ENCODE measurements around the gene INPP5J.
A peak's percentile ranks its signal among the peaks of the same experiment; 100 is the strongest.

The INPP5J gene

DNA sequence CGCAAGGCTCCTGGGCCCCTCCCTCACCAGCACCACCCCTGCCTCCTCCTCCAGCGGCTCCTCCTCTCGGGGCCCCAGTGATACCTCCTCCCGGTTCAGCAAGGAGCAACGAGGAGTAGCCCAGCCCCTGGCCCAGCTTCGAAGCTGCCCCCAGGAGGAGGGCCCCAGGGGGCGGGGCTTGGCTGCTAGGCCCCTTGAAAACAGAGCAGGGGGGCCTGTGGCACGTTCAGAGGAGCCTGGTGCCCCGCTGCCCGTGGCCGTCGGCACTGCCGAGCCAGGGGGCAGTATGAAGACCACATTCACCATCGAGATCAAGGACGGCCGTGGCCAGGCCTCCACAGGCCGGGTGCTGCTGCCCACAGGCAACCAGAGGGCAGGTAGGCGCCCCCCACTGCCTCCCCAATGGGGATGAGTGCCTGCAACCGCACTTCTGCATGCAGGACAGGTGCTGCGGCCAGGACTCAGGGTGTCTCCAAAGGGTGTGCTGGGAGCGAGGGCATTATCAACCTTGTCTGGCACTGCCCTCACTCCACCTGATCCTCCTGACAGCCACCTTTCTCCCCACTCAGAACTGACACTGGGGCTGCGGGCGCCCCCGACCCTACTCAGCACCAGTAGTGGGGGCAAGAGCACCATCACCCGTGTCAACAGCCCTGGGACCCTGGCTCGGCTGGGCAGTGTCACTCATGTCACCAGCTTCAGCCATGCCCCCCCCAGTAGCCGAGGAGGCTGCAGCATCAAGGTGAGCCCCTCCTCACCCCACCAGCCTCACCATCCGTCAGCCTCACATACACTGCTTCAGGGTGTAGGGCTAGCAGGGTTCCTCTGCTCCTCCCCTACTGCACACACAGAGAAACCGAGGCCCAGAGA, 31.4 kb upstream of the INPP5J start:
- DNase-seq (ENCODE audit: extremely low read depth, insufficient read length): no peak
- TF ChIP-seq, protein P1, sequence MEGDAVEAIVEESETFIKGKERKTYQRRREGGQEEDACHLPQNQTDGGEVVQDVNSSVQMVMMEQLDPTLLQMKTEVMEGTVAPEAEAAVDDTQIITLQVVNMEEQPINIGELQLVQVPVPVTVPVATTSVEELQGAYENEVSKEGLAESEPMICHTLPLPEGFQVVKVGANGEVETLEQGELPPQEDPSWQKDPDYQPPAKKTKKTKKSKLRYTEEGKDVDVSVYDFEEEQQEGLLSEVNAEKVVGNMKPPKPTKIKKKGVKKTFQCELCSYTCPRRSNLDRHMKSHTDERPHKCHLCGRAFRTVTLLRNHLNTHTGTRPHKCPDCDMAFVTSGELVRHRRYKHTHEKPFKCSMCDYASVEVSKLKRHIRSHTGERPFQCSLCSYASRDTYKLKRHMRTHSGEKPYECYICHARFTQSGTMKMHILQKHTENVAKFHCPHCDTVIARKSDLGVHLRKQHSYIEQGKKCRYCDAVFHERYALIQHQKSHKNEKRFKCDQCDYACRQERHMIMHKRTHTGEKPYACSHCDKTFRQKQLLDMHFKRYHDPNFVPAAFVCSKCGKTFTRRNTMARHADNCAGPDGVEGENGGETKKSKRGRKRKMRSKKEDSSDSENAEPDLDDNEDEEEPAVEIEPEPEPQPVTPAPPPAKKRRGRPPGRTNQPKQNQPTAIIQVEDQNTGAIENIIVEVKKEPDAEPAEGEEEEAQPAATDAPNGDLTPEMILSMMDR (IDR thresholded peaks at IDR 0.05; ENCODE audit: insufficient read depth, low read length, poor library complexity, severe bottlenecking): peak; percentile 1
- H3K27me3 ChIP-seq (replicated peaks; ENCODE audit: control insufficient read depth, insufficient read depth, low read length): no peaks in the 10 kb centered on the region
- H3K36me3 ChIP-seq (ENCODE audit: control insufficient read depth, insufficient read depth, low read length): peaks cover 8% of the 10 kb centered on the region
- H3K4me3 ChIP-seq (replicated peaks; ENCODE audit: low read depth, low read length): no peak overlapping the region

DNA sequence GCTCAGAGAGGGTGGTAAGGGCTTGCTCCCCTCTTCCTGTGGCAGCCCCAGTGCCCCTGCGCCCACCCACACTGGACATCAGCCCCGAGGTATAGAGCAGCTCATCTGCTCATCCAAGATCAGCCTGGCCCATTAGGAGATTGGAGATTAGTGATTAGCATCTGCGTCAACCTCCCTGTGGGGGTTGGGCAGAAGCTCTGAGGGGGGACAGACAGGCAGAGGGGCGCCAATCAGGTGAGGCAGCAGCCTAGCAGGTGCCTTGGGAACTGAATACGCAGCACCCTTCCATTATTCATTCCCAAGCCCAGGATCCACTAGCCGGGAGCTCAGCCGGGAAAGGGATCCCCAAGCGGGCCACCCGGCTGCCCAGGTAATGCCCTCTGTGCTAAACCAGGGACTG, 30.6 kb upstream of the INPP5J start:
- H3K27me3 ChIP-seq (replicated peaks; ENCODE audit: control insufficient read depth, insufficient read depth, low read length): no peaks in the 10 kb centered on the region
- DNase-seq (ENCODE audit: extremely low read depth, insufficient read length): no peak
- TF ChIP-seq, protein P1 (IDR thresholded peaks at IDR 0.05; ENCODE audit: insufficient read depth, low read length, poor library complexity, severe bottlenecking): no peak
- H3K4me3 ChIP-seq (replicated peaks; ENCODE audit: low read depth, low read length): no peak overlapping the region
- peaks cover 8% of the 10 kb centered on the region for H3K36me3 ChIP-seq (ENCODE audit: control insufficient read depth, insufficient read depth, low read length)

DNA sequence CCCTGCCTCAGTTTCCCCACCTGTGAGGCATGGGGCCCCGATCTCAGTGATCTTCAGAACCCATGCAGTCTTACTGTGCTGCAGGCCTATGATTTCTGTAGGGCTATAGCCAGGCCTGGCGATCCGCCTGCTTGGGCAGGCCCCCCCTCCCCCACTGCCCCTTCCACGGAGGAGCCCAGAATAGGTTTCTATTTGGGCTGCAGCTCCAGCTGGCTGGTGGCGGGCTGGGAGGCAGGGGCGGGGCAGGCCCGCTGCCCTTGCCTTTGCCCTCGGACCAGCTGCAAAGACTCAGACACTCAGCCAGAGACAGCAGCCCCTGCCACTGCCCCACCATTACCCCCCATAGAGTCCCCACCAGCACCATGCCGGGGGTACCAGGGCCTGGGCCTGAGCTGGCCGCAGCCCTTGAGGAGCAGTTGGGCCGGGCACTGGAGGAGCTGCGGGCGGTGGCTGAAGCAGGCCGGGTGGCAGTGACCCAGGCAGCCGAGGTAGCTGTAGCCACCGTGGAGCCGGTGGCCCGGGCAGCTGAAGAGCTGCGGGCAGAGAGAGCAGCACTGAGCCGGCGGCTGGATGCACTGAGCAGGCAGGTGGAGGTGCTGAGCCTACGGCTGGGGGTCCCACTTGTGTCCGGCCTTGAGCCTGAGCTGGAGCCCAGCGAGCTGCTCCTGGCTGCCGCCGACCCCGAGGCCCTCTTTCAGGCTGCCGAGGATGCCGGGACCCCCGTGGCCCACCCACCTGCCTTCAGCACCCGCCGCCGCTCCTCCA, 29.5 kb upstream of the INPP5J start:
- no peak for DNase-seq (ENCODE audit: extremely low read depth, insufficient read length)
- Histone ChIP-seq H3K4me3 (replicated peaks; ENCODE audit: low read depth, low read length) (no peak overlapping the region), H3K27me3 (replicated peaks; ENCODE audit: control insufficient read depth, insufficient read depth, low read length) (no peaks in the 10 kb centered on the region), H3K36me3 (ENCODE audit: control insufficient read depth, insufficient read depth, low read length) (peaks cover 8% of the 10 kb centered on the region)
- TF ChIP-seq, protein P1 (IDR thresholded peaks at IDR 0.05; ENCODE audit: insufficient read depth, low read length, poor library complexity, severe bottlenecking): no peak

DNA sequence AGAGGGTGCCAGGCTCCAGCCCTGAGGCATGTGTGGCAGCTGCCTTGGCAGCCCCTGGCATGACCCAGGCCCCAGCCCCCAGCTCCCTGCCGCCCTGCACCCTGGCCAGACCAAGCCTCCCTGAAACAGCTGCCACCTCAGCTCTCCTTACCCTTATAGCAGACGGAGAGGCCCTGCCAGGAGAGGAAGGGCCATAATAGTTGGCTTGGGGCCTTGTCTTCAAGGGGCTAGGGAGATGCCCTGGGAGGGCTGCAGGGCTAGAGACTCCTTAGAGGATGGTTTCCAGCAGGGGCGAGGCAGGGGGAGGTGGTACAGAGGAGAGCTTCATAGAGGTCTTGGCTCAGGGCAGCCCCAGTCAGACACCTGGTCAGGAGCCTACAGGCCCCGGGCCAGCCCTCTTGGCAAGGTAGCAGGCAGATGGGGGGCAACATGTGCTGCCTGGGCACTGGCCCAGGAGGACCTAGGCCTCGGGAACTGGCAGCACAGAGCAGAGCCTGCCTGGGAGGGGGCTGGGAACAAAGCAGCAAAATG, 28.7 kb upstream of the INPP5J start:
- Histone ChIP-seq H3K27me3 (replicated peaks; ENCODE audit: control insufficient read depth, insufficient read depth, low read length) (no peaks in the 10 kb centered on the region), H3K36me3 (ENCODE audit: control insufficient read depth, insufficient read depth, low read length) (peaks cover 7% of the 10 kb centered on the region)

DNA sequence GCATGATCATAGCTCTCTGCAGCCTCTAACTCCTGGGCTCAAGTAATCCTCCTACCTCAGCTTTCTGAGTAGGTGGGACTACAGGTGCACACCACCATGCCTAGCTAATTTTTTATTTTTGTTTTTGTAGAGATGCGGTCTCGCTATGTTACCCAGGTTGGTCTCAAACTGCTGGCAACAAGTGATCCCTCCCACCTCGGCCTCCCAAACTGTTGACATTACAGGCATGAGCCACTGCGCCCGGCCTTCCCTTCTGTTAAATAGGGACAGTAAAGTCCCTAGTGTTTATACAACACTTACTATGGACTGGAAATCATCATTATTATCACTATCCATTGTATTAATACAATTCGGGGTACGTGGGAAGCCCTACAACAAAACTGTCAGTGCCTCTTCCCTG, 28.0 kb upstream of the INPP5J start:
- H3K36me3 ChIP-seq (ENCODE audit: control insufficient read depth, insufficient read depth, low read length): peaks cover 7% of the 10 kb centered on the region
- TF ChIP-seq, protein P1 (IDR thresholded peaks at IDR 0.05; ENCODE audit: insufficient read depth, low read length, poor library complexity, severe bottlenecking): no peak
- no peak for DNase-seq (ENCODE audit: extremely low read depth, insufficient read length)
- H3K4me3 ChIP-seq (replicated peaks; ENCODE audit: low read depth, low read length): no peak overlapping the region
- no peaks in the 10 kb centered on the region for H3K27me3 ChIP-seq (replicated peaks; ENCODE audit: control insufficient read depth, insufficient read depth, low read length)

More for the DNA sequence above, 28.7 kb upstream of the INPP5J start:
- H3K4me3 ChIP-seq (replicated peaks; ENCODE audit: low read depth, low read length): no peak overlapping the region
- DNase-seq (ENCODE audit: extremely low read depth, insufficient read length): no peak
- TF ChIP-seq, protein P1 (IDR thresholded peaks at IDR 0.05; ENCODE audit: insufficient read depth, low read length, poor library complexity, severe bottlenecking): no peak
